Stimulated activated naive B cell treated with anti-CD40 and anti-IgM and Interleukin-4, amounts not matched to agents 10 μg/mL and 1 μg/mL and 100 μg/mL, for 72 hours (primary cell): ENCODE measurements around the gene EPPIN.
"Not testable (repeated sequence)": the region's sequence is repeated elsewhere in the genome, so short reads cannot be mapped to it uniquely, and the experiment has no call there.

Experiments used
- ATAC-seq, 2 donors: fragments of 150-1000 bp; cut with Tn5 transposase; replicated peaks; 2 replicates each; pipeline ENCODE4 v1.10.0; 2021; ENCODE audit warnings: moderate library complexity in 1 of 2
- DNase-seq: peaks from one replicate; pipeline ENCODE4 v3.0.0; 2021
- H3K27ac Mint-ChIP-seq: one replicate; pipeline ENCODE4 v1.8.0; 2022; ENCODE audit warnings: mild to moderate bottlenecking, mixed read lengths
- H3K27me3 Mint-ChIP-seq, 2 donors: one replicate each; pipeline ENCODE4 v1.8.0; 2022; ENCODE audit warnings: mixed read lengths in 2 of 2
- H3K36me3 Mint-ChIP-seq, 2 donors: one replicate each; pipeline ENCODE4 v1.8.0; 2022; ENCODE audit warnings: mixed read lengths in 2 of 2, mild to moderate bottlenecking in 1 of 2
- H3K4me1 Mint-ChIP-seq, 2 donors: one replicate each; pipeline ENCODE4 v1.8.0; 2022; ENCODE audit warnings: mixed read lengths in 2 of 2, mild to moderate bottlenecking in 1 of 2
- H3K4me3 Mint-ChIP-seq, 2 donors: one replicate each; pipeline ENCODE4 v1.8.0; 2022; ENCODE audit warnings: mild to moderate bottlenecking in 2 of 2, mixed read lengths in 2 of 2, moderate library complexity in 1 of 2
- H3K9me3 Mint-ChIP-seq, 2 donors: one replicate each; pipeline ENCODE4 v1.8.0; 2022; ENCODE audit warnings: mixed read lengths in 2 of 2, mild to moderate bottlenecking in 1 of 2

EPPIN gene

DNA sequence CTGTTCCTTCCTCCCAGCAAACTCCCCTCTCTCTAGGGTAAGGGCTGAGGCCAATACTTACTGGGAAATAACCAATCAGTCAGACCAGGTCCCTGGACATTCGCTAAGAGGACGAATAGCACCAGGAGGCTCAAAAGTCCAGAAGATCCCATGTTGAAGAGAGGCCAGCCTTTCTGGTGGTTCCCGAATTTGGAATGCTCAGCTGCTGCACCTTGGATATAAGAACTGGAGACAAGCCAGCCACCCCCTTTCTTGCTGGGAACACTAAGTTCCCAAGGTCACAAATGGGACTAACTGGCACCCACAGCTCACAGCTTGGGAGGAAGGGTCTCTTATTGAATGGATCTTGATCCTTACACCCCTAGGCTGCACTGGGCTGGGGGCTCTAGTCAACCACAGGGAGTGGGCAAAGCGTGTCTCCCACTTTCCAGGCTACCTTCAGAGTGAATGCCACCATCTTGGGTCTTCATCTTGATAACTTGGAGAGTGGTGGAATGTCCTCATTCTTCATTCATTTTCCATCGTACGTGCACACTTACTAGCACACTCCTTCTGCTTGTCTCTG is at the start of gene EPPIN:
Gene EPPIN (minus strand): TSS at position 196 of the 565 bp plus-strand sequence. CDS start 44 bp downstream, at position 152.
- ATAC-seq: no peak
- no peak within 1 kb of the TSS for H3K27ac Mint-ChIP-seq
- no peaks in the 10 kb centered on the region for H3K36me3 Mint-ChIP-seq
- no peaks in the 10 kb centered on the region for H3K4me1 Mint-ChIP-seq
- H3K4me3 Mint-ChIP-seq: no peak within 1 kb of the TSS
- H3K27me3 Mint-ChIP-seq: peaks cover 27 to 31% of the 10 kb centered on the region in 2 donors
- no peak for DNase-seq
- H3K9me3 Mint-ChIP-seq: peaks cover 5 to 7% of the 10 kb centered on the region in 2 donors

DNA sequence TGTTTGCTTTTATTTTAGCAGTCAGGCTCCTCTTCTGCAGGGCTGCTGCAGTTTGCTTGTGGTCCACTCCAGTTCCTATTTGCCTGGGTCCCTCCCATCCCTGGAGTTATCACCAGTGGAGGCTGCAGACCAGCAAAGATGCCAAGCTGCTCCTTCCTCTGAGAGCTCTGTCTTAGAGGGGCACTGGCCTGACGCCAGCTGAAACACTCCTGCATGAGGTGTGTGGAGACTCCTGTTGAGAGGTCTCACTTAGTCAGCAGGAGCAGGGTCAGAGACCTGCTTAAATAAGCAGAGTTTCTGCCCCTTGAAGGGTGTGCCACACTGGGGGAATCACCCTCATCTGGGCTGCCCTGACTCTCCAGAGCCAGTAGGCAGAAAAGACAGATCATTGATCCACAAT is 48.0 kb upstream of the EPPIN start:
- no peak for ATAC-seq
- Mint-ChIP-seq H3K9me3 (no peaks in the 10 kb centered on the region), H3K27ac (no peak overlapping the region), H3K27me3 (peaks cover 19 to 52% of the 10 kb centered on the region in 2 donors), H3K36me3 (no peaks in the 10 kb centered on the region), H3K4me1 (no peaks in the 10 kb centered on the region), H3K4me3 (no peak overlapping the region)
- DNase-seq: no peak

DNA sequence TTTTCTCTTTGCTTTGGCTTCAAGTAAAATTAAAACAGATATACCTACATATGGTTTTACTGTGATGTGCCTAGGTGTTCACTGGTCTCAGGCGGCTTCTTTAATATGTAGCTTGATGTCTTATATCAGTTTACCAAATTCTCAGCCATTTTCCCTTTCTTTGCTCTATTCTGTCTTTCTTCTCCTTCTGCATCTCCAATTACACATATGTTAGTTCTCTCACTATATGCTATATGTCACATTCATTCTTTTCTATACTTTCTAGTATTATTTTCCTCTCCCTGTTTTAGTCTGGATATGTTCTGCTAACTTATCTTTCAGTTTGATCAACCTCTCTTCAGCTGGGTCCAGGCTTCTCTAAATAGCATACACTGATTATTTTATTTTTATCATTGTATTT is 46.3 kb upstream of the EPPIN start:
- Mint-ChIP-seq H3K27me3 (peaks cover 15 to 49% of the 10 kb centered on the region in 2 donors), H3K27ac (no peak overlapping the region), H3K4me1 (no peaks in the 10 kb centered on the region), H3K4me3 (no peak overlapping the region), H3K36me3 (no peaks in the 10 kb centered on the region), H3K9me3 (no peaks in the 10 kb centered on the region)
- no peak for DNase-seq
- ATAC-seq: no peak

DNA sequence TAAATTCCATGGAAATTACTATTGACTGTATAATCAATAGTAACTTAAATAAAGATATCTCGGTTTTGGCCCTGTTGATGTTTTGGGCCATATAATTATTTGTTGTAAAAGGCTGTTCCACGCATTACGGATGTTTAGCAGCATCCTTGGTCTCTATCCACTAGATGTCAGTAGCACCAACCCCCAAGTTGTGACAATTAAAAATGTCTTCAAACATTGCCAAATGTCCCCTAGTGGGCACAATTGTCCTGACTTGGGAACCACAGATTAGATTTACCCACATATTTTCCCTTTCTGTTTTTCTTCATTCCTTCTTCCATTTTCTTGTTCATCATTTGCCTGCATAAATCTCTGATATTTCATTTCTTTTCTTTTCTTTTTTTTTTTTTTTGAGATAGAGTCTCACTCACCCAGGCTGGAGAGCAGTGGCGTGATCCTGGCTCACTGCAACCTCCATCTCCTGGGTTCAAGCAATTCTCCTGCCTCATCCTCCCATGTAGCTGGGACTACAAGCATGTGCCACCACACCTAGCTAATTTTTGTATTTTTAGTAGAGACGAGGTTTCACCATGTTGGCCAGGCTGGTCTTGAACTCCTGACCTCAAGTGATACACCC is 45.5 kb upstream of the EPPIN start:
- ATAC-seq (peak; percentile 70 to 86), DNase-seq (peak; percentile 20)
- H3K27me3 Mint-ChIP-seq: peaks cover 10 to 45% of the 10 kb centered on the region in 2 donors
- no peaks in the 10 kb centered on the region for H3K9me3 Mint-ChIP-seq
- H3K4me3 Mint-ChIP-seq: no peak overlapping the region
- H3K4me1 Mint-ChIP-seq: no peaks in the 10 kb centered on the region
- H3K27ac Mint-ChIP-seq: no peak overlapping the region
- no peaks in the 10 kb centered on the region for H3K36me3 Mint-ChIP-seq

DNA sequence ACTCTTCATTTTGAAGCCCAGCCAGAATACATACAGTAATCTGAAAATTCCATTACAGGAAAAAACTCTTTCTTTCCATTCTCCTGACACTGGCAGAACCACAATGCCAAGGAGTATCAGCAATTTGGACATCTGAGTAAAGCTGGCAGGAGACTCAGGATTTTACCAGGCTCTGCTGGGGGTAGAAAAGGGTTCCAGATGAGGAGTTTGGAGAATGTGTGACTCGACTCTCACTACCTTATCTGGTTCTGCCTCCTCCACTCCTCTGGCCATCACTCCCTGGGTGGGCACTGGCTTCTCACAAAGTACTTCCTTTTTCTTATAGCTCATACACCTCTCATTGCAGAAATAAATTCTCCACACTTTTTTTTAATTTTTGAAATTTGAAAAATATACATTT is 42.5 kb upstream of the EPPIN start:
- Mint-ChIP-seq H3K4me3 (no peak overlapping the region), H3K9me3 (no peaks in the 10 kb centered on the region), H3K36me3 (no peaks in the 10 kb centered on the region), H3K27ac (no peak overlapping the region), H3K27me3 (peaks cover 4 to 30% of the 10 kb centered on the region in 2 donors), H3K4me1 (no peaks in the 10 kb centered on the region)
- DNase-seq (no peak), ATAC-seq (no peak)

DNA sequence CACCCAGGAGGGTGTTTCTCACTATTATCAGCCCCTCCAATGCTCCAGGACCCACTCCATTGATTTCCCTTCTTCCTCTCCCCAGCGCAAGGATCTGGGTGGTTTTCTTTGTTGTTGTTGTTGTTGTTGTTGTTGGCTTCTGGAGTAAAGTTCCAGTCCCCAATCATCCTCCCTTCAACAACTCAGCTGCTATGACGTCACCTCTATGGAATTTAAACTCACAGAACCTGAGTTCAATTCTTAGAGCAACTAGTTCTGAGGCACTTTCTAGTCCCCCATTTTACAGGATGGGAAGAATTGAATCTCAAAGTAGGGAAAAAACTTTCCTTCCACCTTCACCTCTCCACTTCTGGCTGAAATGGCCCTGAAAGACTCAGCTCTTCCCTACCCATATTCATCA is 41.6 kb upstream of the EPPIN start:
- Mint-ChIP-seq H3K27me3 (peaks cover 4 to 23% of the 10 kb centered on the region in 2 donors), H3K27ac (no peak overlapping the region), H3K9me3 (no peaks in the 10 kb centered on the region), H3K4me1 (no peaks in the 10 kb centered on the region), H3K36me3 (no peaks in the 10 kb centered on the region), H3K4me3 (no peak overlapping the region)
- DNase-seq (no peak), ATAC-seq (no peak)

DNA sequence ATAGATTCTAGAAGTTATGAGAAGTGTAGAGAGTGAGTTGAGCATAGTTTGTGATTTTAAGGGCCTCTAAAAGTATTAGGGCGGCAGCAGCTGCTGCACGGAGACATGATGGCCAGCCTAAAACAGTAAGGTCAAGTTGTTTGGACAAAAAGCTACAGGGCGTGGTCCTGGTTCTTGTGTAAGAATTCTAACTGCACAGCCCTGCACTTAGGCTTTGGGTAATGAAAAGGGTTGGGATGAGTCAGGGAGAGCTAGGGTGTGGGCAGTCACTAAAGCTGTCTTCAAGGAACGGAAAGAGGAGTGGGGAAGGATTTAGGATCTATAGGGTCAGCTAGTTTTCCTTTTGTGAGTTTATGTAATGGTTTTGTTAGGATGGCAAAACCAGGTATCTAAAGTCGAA is 38.8 kb upstream of the EPPIN start:
- not testable (repeated sequence) for H3K4me1 Mint-ChIP-seq, H3K27ac Mint-ChIP-seq, H3K36me3 Mint-ChIP-seq, H3K9me3 Mint-ChIP-seq, H3K4me3 Mint-ChIP-seq, DNase-seq, ATAC-seq
- peaks cover 6 to 21% of the 10 kb centered on the region in 2 donors for H3K27me3 Mint-ChIP-seq

DNA sequence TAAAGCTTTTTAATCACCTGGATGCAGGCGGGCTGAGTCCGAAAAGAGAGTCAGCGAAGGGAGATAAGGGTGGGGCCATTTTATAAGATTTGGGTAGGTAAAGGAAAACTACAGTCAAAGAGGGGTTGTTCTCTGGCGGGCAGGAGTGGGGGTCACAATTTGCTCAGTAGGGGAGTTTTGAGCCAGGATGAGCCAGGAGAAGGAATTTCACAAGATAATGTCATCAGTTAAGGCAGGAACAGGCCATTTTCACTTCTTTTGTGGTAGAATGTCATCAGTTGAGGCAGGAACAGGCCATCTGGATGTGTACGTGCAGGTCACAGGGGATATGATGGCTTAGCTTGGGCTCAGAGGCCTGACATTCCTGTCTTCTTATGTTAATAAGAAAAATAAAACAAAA is 37.1 kb upstream of the EPPIN start:
- H3K4me1 Mint-ChIP-seq, H3K27ac Mint-ChIP-seq, H3K9me3 Mint-ChIP-seq, ATAC-seq, DNase-seq, H3K4me3 Mint-ChIP-seq, H3K36me3 Mint-ChIP-seq: not testable (repeated sequence)
- peaks cover 13 to 34% of the 10 kb centered on the region in 2 donors for H3K27me3 Mint-ChIP-seq

DNA sequence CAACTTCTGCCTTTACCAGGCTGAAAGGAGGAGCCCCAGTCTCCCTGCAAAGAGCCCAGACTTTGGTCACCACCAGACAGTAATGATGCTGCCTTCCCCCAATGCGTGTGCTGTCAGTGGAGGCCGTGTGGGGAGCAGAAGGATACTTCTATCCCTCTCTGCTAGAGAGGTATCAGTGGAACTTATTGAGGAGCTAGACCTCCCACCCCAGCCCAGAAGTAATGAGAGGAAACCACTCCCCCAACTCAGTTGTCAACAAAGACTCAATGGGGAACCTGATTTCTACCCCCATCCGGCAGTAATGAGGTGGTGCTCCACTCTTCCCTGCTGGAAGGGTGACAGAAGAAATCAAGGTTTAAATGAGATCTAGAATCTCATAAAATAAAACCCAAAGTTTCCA is 36.3 kb upstream of the EPPIN start:
- H3K27me3 Mint-ChIP-seq: peaks cover 18 to 31% of the 10 kb centered on the region in 2 donors
- ATAC-seq (no peak), DNase-seq (no peak)
- H3K4me3 Mint-ChIP-seq: no peak overlapping the region
- no peak overlapping the region for H3K27ac Mint-ChIP-seq
- H3K4me1 Mint-ChIP-seq: no peaks in the 10 kb centered on the region
- H3K36me3 Mint-ChIP-seq: no peaks in the 10 kb centered on the region
- H3K9me3 Mint-ChIP-seq: no peaks in the 10 kb centered on the region

DNA sequence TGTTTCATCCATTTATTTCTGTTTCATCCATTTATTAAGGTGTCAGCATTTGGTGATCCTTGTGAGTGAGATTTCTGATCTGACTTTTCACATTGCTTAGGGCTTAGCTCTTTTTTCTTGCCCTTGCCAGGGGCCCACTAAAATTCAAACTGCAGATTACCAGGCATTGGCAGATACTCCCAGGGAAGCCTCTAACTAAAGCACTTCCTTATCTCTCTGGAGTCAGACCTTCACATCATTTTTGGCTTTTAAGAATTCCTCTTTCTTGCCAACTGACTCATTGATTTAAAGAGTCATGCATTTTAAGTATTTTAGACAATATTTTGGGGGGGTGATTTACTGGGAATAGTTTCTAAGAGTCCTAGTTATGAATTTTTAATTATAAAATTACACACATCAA is 34.5 kb upstream of the EPPIN start:
- no peak for DNase-seq
- H3K27me3 Mint-ChIP-seq: peaks cover 18 to 29% of the 10 kb centered on the region in 2 donors
- no peaks in the 10 kb centered on the region for H3K36me3 Mint-ChIP-seq
- H3K27ac Mint-ChIP-seq: no peak overlapping the region
- H3K4me1 Mint-ChIP-seq: no peaks in the 10 kb centered on the region
- no peak for ATAC-seq
- H3K4me3 Mint-ChIP-seq: no peak overlapping the region
- H3K9me3 Mint-ChIP-seq: no peaks in the 10 kb centered on the region

DNA sequence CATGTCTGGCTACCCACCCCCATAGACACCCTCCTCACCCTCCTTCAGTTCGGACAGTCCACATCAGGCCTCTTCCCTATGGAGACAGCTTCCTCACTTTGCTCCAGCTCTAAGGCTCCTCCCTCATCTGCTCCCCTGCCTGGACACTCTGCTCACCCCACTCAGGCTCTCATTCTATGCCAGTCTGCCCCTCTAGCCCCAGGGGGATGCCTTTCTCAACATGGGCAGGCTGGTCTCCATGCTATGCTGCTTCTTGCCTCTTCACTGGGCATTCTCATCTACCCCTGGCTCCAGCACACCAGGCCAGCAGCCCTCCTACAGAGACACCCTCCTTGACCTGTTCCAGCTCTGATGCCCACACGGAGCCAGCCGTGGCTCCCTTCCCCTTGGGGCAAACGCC is 32.0 kb upstream of the EPPIN start, which contains the start of gene WFDC8:
Gene WFDC8 (minus strand): TSS at position 101 of the 400 bp plus-strand sequence. CDS start 37 bp downstream, at position 64.
- ATAC-seq (no peak), DNase-seq (no peak)
- Mint-ChIP-seq H3K36me3 (no peaks in the 10 kb centered on the region), H3K4me1 (no peaks in the 10 kb centered on the region), H3K27ac (no peak within 1 kb of the TSS), H3K27me3 (peaks cover 18 to 31% of the 10 kb centered on the region in 2 donors), H3K9me3 (no peaks in the 10 kb centered on the region), H3K4me3 (no peak within 1 kb of the TSS)

DNA sequence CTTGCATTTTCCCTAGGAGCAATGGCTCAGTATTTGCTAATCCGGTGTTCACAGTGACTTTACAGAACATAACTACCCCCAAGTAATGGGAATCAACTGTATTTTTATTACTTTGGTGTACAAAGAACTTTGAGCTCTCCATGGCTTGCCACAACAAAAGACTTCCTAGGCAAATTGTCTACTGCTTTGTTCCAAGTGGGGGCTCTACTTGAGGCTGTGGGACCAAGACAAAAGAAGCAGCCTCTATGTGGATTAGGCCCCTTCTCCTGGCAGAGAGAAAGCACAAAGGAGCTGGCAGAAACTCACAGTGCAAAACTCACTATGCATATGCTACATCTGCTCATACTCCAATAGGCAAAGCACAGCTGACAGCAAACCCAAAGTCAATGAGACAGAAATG is 31.0 kb upstream of the EPPIN start:
- no peak for DNase-seq
- no peak for ATAC-seq
- Mint-ChIP-seq H3K36me3 (no peaks in the 10 kb centered on the region), H3K27me3 (peaks cover 13 to 33% of the 10 kb centered on the region in 2 donors), H3K27ac (no peak overlapping the region), H3K9me3 (no peaks in the 10 kb centered on the region), H3K4me3 (no peak overlapping the region), H3K4me1 (no peaks in the 10 kb centered on the region)

DNA sequence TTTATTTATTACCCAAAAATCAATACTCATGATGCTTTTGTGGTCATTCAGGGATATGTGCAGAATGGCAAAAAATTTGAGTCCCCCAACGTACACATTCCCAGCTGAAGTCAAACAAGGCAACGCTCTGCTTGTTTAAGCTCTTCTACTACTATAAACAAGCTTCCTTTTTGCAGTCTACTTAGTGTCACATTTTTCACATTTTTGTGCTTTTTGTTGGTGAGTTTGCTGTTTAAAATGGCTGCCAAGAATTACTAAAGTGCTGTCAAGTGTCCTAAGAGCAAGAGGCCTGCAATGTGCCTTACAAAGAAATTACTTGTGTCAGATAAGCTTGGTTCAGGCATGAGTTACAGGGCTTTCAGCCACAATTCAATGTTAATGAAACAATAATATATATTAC is 29.8 kb upstream of the EPPIN start:
- H3K4me3 Mint-ChIP-seq: no peak overlapping the region
- H3K27me3 Mint-ChIP-seq: peaks cover 11 to 37% of the 10 kb centered on the region in 2 donors
- H3K36me3 Mint-ChIP-seq: no peaks in the 10 kb centered on the region
- no peak for ATAC-seq
- H3K4me1 Mint-ChIP-seq: no peaks in the 10 kb centered on the region
- DNase-seq: no peak
- no peak overlapping the region for H3K27ac Mint-ChIP-seq
- H3K9me3 Mint-ChIP-seq: no peaks in the 10 kb centered on the region

DNA sequence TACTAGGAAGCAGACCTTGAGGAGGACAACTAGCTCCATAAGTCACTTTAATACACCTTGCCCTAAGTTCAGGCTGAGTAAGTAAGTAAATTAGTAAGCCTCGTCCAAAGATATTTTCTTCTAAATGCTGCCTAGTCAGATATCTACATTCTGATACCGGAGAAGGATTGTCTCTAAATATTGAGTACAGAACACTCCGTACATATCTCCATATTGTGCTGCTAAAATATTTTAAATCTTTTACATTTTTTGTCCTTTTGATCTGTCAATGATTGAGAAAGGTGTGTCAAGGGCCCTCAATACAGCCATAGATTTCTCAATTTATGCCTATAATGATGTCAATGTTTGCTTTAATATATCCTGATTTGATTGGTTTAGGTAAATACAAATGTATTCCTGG is 28.7 kb upstream of the EPPIN start:
- ATAC-seq: no peak
- Mint-ChIP-seq H3K27me3 (peaks cover 16 to 36% of the 10 kb centered on the region in 2 donors), H3K4me1 (no peaks in the 10 kb centered on the region), H3K36me3 (no peaks in the 10 kb centered on the region), H3K27ac (no peak overlapping the region), H3K4me3 (no peak overlapping the region), H3K9me3 (no peaks in the 10 kb centered on the region)
- DNase-seq: no peak

DNA sequence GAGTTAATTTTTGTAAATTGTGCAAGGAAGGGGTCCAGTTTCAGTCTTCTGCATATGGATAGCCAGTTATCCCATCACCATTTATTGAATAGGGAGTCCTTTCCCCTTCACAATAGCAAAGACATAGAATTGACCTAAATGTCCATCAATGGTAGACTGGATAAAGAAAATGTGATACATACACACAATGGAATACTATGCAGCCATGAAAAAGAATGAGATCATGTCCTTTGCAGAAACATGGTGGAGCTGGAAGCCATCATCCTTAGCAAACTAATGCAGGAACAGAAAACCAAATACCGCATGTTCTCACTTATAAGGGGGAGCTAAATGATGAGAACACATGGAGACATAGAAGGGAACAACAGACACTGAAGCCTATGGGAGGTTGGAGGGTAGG is 22.4 kb upstream of the EPPIN start:
- not testable (repeated sequence) for H3K4me1 Mint-ChIP-seq, H3K4me3 Mint-ChIP-seq, H3K9me3 Mint-ChIP-seq, DNase-seq, ATAC-seq, H3K36me3 Mint-ChIP-seq, H3K27ac Mint-ChIP-seq
- peaks cover 12 to 27% of the 10 kb centered on the region in 2 donors for H3K27me3 Mint-ChIP-seq
